Osteoblast (primary cell): ENCODE data around the gene KRT80. TPM values are rescaled to one million over a fixed set of nuclear protein-coding genes. Genes with fewer than 3 reads are reported as not detected.

ENCODE experiments used
- DNase-seq: peaks from one replicate; pipeline ENCODE4 v3.0.0; 2011; ENCODE audit warnings: low spot score, mixed read lengths; ENCODE audit not compliant: insufficient read length; ENCODE audit errors: missing footprints
- H2AFZ ChIP-seq: 2 replicates; pipeline ENCODE4 v1.6.0; 2011; ENCODE audit warnings: mild to moderate bottlenecking, low read length
- H3K27ac ChIP-seq: 2 replicates; pipeline ENCODE4 v1.5.1; 2011; ENCODE audit warnings: mild to moderate bottlenecking, low read depth, low read length, moderate library complexity
- H3K27me3 ChIP-seq: 2 replicates; pipeline ENCODE4 v1.6.0; 2012; ENCODE audit warnings: mild to moderate bottlenecking, control low read depth, inconsistent platforms, low read length, moderate library complexity; ENCODE audit not compliant: insufficient read depth
- H3K36me3 ChIP-seq: 2 replicates; pipeline ENCODE4 v1.5.1; 2011; ENCODE audit warnings: mild to moderate bottlenecking, low read length, control low read depth, moderate library complexity; ENCODE audit not compliant: insufficient read depth
- H3K4me1 ChIP-seq: 2 replicates; pipeline ENCODE4 v1.5.1; 2011; ENCODE audit warnings: mild to moderate bottlenecking, low read length, control low read depth, moderate library complexity; ENCODE audit not compliant: insufficient read depth
- H3K4me2 ChIP-seq: 2 replicates; pipeline ENCODE4 v1.6.0; 2011; ENCODE audit warnings: mild to moderate bottlenecking, low read length; ENCODE audit not compliant: insufficient read depth
- H3K4me3 ChIP-seq: fragments of 200-600 bp; sonication (generic); 3 replicates; pipeline ENCODE4 v1.5.1; 2012; ENCODE audit warnings: mild to moderate bottlenecking, low read length, inconsistent platforms; ENCODE audit not compliant: insufficient read depth
- H3K79me2 ChIP-seq: 2 replicates; pipeline ENCODE4 v1.6.0; 2012; ENCODE audit warnings: mild to moderate bottlenecking, low read length, control low read depth, inconsistent platforms; ENCODE audit not compliant: insufficient read depth
- H3K9me3 ChIP-seq: 2 replicates; pipeline ENCODE4 v1.5.1; 2011; ENCODE audit warnings: low read depth, low read length, control low read depth
- H4K20me1 ChIP-seq: 2 replicates; pipeline ENCODE4 v1.6.0; 2012; ENCODE audit warnings: mild to moderate bottlenecking, low read length, control low read depth; ENCODE audit not compliant: insufficient read depth
- total RNA-seq: library from RNA; depleted of rRNA; stranded (reverse); fragments of >200 nt; gene quantifications from 2 replicates; pipeline ENCODE4 v1.2.3, GENCODE V29; 2012
- TF ChIP-seq, protein P1 (sequence below): IDR thresholded peaks from 2 replicates; pipeline ENCODE4 v1.5.1; 2011; ENCODE audit warnings: mild to moderate bottlenecking, low read depth, low read length, moderate library complexity; ENCODE audit errors: extremely low read depth

The KRT80 gene
- total RNA-seq, 1 donor, result 0.72 TPM

DNA sequence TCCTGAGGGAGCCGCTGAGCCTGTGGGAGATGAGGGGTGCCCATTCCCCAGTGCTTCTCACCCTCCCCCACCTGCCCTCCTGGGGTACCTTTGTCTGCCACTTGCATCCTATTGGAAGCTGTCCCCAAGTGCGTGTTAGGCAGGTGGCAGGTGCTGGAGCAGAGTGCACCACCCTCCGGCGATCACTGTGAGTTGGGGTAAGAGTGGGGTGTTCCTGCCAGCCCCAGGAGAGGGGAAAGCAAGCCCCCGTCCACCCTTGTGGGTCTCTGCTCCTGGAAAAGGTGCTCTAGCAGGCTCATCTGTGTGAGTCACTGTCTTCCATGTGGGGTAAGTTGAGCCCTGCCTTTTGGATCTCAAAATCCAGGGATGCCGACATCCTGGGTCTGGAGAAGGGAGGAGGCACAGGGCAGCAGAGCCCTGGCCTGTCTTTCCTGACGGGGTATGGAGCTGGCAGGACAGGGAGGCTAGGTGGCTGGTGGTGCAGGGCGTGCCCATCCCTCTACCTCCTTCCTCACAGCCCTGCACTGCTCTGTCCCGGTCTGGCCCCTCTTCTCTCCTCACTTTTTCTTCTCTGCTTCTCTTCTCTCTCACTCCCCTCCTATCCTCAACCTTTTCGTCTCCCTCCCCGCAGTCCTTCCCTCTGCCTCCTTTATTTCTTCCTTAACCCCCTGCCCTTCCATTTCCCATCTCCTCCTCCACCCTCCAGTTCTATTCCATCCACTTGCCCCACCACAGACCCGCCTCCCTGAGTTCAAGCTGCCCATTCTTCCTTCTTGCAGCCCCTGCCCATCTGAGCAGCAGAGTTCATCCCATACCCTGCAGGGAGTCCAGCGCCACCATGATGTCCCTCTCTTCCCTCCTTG lies 21.1 kb upstream of the KRT80 start:
- H3K27ac ChIP-seq, result no peak overlapping the region
- no peaks in the 10 kb centered on the region for H3K79me2 ChIP-seq
- H4K20me1 ChIP-seq, result no peaks in the 10 kb centered on the region
- no peak overlapping the region for H2AFZ ChIP-seq
- no peaks in the 10 kb centered on the region for H3K9me3 ChIP-seq
- no peak overlapping the region for H3K4me3 ChIP-seq
- peaks cover 27% of the 10 kb centered on the region for H3K4me1 ChIP-seq
- H3K4me2 ChIP-seq, result no peak overlapping the region
- H3K36me3 ChIP-seq, result no peaks in the 10 kb centered on the region
- no peaks in the 10 kb centered on the region for H3K27me3 ChIP-seq
- peak; percentile 78 for DNase-seq
- TF ChIP-seq, protein P1, sequence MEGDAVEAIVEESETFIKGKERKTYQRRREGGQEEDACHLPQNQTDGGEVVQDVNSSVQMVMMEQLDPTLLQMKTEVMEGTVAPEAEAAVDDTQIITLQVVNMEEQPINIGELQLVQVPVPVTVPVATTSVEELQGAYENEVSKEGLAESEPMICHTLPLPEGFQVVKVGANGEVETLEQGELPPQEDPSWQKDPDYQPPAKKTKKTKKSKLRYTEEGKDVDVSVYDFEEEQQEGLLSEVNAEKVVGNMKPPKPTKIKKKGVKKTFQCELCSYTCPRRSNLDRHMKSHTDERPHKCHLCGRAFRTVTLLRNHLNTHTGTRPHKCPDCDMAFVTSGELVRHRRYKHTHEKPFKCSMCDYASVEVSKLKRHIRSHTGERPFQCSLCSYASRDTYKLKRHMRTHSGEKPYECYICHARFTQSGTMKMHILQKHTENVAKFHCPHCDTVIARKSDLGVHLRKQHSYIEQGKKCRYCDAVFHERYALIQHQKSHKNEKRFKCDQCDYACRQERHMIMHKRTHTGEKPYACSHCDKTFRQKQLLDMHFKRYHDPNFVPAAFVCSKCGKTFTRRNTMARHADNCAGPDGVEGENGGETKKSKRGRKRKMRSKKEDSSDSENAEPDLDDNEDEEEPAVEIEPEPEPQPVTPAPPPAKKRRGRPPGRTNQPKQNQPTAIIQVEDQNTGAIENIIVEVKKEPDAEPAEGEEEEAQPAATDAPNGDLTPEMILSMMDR, result no peak

DNA sequence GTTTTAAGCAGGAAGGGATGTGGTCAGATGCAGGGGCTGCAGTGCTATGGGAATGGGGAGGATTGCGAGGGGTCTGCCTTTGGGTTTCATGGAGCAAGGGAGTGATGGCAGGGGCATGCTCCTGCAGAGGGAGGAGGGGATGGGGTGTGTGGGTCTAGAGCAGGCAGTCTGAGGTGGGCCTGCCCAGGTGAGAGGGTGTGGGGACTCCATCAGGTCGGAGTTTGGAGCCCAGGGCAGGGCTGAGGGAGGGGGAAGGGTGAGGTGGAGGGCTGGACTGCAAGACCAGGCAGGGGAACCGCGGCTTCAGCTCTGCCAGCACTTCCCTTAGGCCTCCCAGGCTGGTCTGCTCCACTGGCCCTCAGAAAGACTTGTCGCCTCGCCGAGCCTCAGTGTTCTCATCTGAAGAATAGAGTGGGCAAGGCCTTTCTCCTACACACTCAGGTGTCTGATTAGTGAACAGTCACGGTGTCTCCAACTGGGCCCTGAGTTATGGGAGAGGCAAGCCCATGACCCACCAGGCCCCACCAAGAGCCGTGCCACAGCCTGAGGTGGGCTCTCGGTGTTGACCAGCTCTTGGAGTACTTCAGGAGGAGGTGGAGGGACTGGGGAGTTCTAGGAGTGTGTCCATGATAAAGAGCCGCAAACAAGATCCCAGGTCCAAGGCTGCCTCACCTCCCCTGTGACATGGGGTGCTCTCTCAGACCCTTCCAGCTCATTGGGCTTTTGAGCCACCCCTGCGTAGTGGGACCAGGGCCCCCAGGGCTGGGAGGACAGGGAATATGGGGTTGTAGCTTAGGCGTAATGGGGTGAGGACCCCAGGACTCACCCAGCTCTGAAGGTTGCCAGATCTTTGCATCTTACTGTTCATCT lies 20.1 kb upstream of the KRT80 start:
- Histone ChIP-seq H3K27ac (no peak overlapping the region), H3K4me1 (peaks cover 35% of the 10 kb centered on the region), H3K9me3 (no peaks in the 10 kb centered on the region), H3K79me2 (no peaks in the 10 kb centered on the region), H3K4me3 (no peak overlapping the region), H3K36me3 (no peaks in the 10 kb centered on the region), H2AFZ (no peak overlapping the region), H3K27me3 (no peaks in the 10 kb centered on the region), H4K20me1 (no peaks in the 10 kb centered on the region), H3K4me2 (no peak overlapping the region)
- TF ChIP-seq, protein P1, result no peak
- peak; percentile 71 for DNase-seq

DNA sequence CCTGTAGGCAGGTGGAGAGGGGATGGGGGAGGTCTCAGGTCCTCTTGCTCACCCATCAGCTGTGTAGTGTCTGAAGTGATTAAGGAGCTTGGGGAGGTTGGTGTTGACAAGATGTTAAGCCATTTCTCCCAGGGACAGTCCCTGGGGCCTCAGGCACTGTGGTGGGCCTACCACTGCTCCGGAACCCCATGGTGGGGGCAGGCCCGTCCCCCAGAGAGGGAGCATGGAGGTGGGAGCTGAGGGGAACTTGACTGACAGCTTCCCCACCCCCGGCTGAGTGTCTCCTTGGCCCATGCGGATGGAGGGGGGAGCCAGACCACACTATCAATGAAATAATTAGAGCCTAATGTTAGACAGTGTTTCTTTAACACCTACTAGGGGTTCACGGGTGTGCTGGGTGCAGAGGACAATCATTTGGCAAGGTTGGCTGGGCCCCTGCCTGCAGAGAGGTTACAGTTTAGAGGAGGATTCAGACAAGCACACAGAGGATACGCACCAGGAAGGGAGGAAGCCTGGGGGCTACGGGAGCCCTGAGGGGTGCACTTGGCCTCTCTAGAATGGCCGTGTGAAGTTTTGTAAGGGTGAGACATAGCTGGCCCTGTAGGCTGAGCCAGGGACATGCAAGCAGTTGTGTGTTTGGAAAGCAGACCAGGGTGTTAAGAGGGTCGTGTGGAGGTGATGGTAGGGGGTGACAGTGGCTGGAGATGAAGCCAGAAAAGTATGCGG lies 19.3 kb upstream of the KRT80 start:
- H3K27me3 ChIP-seq, result no peaks in the 10 kb centered on the region
- H3K4me1 ChIP-seq, result peaks cover 34% of the 10 kb centered on the region
- H3K79me2 ChIP-seq, result no peaks in the 10 kb centered on the region
- peak overlapping the region; percentile 34 for H3K27ac ChIP-seq
- no peaks in the 10 kb centered on the region for H3K36me3 ChIP-seq
- H3K4me2 ChIP-seq, result no peak overlapping the region
- no peaks in the 10 kb centered on the region for H4K20me1 ChIP-seq
- no peak overlapping the region for H3K4me3 ChIP-seq
- H3K9me3 ChIP-seq, result no peaks in the 10 kb centered on the region
- peak; percentile 0 for DNase-seq
- TF ChIP-seq, protein P1, result no peak
- H2AFZ ChIP-seq, result no peak overlapping the region
